ENCODE data around the gene GNA12. TPM values are rescaled to one million over a fixed set of nuclear protein-coding genes. Genes with fewer than 3 reads are reported as not detected.

The GNA12 gene
- 23.3 and 44.4 TPM in 2 replicates for total RNA-seq (2014; rRNA removed; shearing (Covaris generic))

GRCh38 chr7:2844153-2845033, at the start of gene GNA12:
Gene GNA12, minus strand, starts transcription at chr7:2844308. Its CDS starts 147 bp downstream, at chr7:2844161.
- Histone ChIP-seq H3K36me3 (replicated peaks; ENCODE audit: control insufficient read depth, insufficient read depth, low read length) (peaks cover 9% of the 10 kb centered on the region), H3K27me3 (ENCODE audit: control insufficient read depth, insufficient read depth, low read length) (no peaks in the 10 kb centered on the region)

GRCh38 chr7:2893411-2893861, 49.3 kb upstream of the GNA12 start:
- DNase-seq = no peak
- H3K36me3 ChIP-seq (replicated peaks; ENCODE audit: control insufficient read depth, insufficient read depth, low read length) = no peaks in the 10 kb centered on the region
- H3K27me3 ChIP-seq (ENCODE audit: control insufficient read depth, insufficient read depth, low read length) = no peaks in the 10 kb centered on the region
- no peak overlapping the region for H3K4me3 ChIP-seq (ENCODE audit: insufficient read depth, low read depth, low read length)

More at GRCh38 chr7:2844153-2845033, at the start of gene GNA12:
- peak within 1 kb of the TSS; percentile 84 for H3K4me3 ChIP-seq (ENCODE audit: insufficient read depth, low read depth, low read length)
- DNase-seq = peak; percentile 99

DNA sequence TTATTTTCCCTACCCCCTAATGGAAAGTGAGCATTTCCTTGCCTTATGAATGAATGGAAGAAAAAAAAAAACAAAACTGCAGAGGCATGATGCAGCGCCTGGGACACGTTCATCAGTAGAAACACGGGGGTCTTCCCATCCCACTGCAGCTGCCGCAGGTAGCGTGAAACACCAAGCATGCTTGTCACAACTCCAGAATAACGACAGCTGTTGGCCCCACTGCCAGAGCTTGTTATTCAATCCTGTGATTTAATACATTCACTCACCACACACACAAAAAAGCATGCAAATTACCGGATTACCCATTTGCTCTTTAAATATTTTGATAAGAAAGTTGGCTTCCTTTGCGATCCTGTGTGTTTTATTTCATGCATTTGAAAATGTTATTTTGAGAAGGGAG, 48.4 kb upstream of the GNA12 start:
- no peaks in the 10 kb centered on the region for H3K27me3 ChIP-seq (ENCODE audit: control insufficient read depth, insufficient read depth, low read length)
- no peak for DNase-seq
- no peaks in the 10 kb centered on the region for H3K36me3 ChIP-seq (replicated peaks; ENCODE audit: control insufficient read depth, insufficient read depth, low read length)
- H3K4me3 ChIP-seq (ENCODE audit: insufficient read depth, low read depth, low read length) = no peak overlapping the region

DNA sequence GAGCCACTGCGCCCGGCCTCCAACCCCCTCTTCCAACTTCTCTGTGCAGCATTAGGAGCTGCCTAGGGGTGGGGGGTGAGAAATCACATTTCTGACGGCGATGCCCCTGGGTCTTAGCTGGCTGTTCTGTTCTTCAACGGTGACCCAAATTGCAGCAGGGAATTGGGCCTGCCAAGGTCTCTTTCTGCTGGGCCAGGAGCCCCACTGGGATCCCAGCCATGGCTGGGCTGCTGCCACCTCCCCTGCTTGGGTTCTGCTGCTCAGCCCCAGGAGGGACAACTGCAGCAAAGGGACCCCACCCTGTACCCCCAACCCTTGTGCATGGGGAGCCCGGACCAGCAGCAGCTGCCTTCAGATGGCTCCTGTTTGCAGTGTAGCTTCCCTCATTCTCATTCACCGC, 43.7 kb upstream of the GNA12 start:
- no peak for DNase-seq
- Histone ChIP-seq H3K4me3 (ENCODE audit: insufficient read depth, low read depth, low read length) (no peak overlapping the region), H3K36me3 (replicated peaks; ENCODE audit: control insufficient read depth, insufficient read depth, low read length) (no peaks in the 10 kb centered on the region), H3K27me3 (ENCODE audit: control insufficient read depth, insufficient read depth, low read length) (no peaks in the 10 kb centered on the region)

DNA sequence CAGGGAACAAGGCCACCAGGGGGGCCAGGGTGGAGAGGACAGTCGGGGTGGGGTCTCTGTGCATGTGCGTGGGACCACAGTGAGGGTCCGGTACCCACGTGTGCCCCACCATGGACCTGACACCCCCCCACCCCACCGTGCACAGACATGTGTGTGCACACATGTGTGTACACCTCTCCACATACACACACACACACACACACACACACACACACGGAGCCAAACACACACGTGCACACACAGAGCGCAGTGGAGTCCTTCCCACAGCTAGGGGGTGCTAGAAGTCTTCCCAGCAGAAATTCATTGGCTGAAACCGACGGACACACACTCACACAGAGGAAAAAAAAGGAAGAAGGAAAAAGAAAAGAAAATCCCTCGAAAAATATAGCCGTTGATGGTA, 42.8 kb upstream of the GNA12 start:
- no peaks in the 10 kb centered on the region for H3K27me3 ChIP-seq (ENCODE audit: control insufficient read depth, insufficient read depth, low read length)
- DNase-seq = peak; percentile 92
- no peak overlapping the region for H3K4me3 ChIP-seq (ENCODE audit: insufficient read depth, low read depth, low read length)
- H3K36me3 ChIP-seq (replicated peaks; ENCODE audit: control insufficient read depth, insufficient read depth, low read length) = no peaks in the 10 kb centered on the region

DNA sequence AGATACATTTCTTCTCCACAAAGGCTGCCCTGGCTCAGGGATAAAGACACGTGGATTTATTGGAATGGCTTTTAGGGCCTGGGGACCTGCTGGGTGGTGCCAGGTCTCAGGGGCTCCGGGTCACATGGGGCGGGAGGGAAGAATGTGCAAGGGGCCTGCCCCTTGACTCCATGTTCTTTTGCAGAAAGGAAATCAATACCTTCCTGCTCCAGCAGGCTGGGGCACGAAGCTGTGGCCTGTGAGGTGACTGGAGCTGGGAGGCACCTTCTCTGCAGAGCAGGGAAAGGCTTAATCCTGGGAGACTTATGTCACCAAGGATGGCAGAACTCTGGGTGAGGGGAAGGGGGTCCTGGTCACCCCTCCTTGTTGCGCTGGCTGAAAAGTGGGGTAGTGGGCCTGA, 42.3 kb upstream of the GNA12 start:
- peak; percentile 73 for DNase-seq
- no peaks in the 10 kb centered on the region for H3K27me3 ChIP-seq (ENCODE audit: control insufficient read depth, insufficient read depth, low read length)

DNA sequence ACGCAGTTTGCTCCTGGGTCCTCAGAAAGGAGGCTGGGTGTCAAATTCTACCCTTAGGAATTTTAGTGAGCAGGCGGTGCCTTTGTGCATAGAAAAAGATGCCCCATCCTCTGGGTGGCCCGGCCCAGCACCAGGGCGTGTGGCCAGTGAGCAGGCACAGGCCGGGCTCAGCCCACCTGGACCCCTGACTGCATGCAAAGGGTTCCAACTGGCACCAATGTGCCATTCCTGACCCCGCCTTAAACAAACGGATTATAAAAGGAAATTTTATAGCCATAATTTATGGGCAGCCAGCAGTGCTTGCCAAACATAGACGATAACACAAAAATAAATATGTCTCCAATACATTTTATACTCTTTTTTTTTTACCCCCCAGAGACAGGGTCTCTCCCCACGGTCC, 40.1 kb upstream of the GNA12 start:
- Histone ChIP-seq H3K36me3 (replicated peaks; ENCODE audit: control insufficient read depth, insufficient read depth, low read length) (no peaks in the 10 kb centered on the region), H3K27me3 (ENCODE audit: control insufficient read depth, insufficient read depth, low read length) (no peaks in the 10 kb centered on the region), H3K4me3 (ENCODE audit: insufficient read depth, low read depth, low read length) (no peak overlapping the region)
- peak; percentile 46 for DNase-seq

More for the DNA sequence above, 42.3 kb upstream of the GNA12 start:
- no peaks in the 10 kb centered on the region for H3K36me3 ChIP-seq (replicated peaks; ENCODE audit: control insufficient read depth, insufficient read depth, low read length)
- H3K4me3 ChIP-seq (ENCODE audit: insufficient read depth, low read depth, low read length) = no peak overlapping the region

DNA sequence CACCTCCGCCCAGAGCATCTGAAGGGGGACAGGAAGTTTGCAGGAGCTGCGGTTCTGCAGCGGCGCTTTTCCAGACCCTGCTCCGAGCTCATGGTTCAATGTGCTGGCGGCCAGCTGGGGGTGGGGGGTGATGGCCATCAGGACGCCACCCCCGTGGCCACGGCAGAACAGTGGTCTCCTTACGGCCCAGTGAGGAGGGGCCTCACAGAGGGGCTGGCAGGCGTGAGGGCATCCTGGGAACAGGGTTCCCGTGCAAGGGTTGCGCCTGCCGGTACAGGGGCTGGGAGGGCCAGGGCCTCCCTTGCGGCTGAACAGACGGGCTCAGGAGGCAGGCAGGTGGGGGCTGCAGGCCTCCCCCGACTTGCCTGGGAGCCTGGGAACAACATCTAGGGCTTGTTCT, 39.0 kb upstream of the GNA12 start:
- Histone ChIP-seq H3K36me3 (replicated peaks; ENCODE audit: control insufficient read depth, insufficient read depth, low read length) (no peaks in the 10 kb centered on the region), H3K27me3 (ENCODE audit: control insufficient read depth, insufficient read depth, low read length) (no peaks in the 10 kb centered on the region), H3K4me3 (ENCODE audit: insufficient read depth, low read depth, low read length) (no peak overlapping the region)
- DNase-seq = peak; percentile 70

GRCh38 chr7:2882111-2882510, 38.0 kb upstream of the GNA12 start:
- Histone ChIP-seq H3K36me3 (replicated peaks; ENCODE audit: control insufficient read depth, insufficient read depth, low read length) (no peaks in the 10 kb centered on the region), H3K4me3 (ENCODE audit: insufficient read depth, low read depth, low read length) (no peak overlapping the region), H3K27me3 (ENCODE audit: control insufficient read depth, insufficient read depth, low read length) (no peaks in the 10 kb centered on the region)
- DNase-seq = peak; percentile 80

- no peaks in the 10 kb centered on the region for H3K36me3 ChIP-seq (replicated peaks; ENCODE audit: control insufficient read depth, insufficient read depth, low read length)
- DNase-seq = peak; percentile 94
- no peak overlapping the region for H3K4me3 ChIP-seq (ENCODE audit: insufficient read depth, low read depth, low read length)
- no peaks in the 10 kb centered on the region for H3K27me3 ChIP-seq (ENCODE audit: control insufficient read depth, insufficient read depth, low read length)
Observed at GRCh38 chr7:2880874-2881533, 36.9 kb upstream of the GNA12 start.

GRCh38 chr7:2880051-2880450, 35.9 kb upstream of the GNA12 start:
- no peak for DNase-seq
- H3K4me3 ChIP-seq (ENCODE audit: insufficient read depth, low read depth, low read length) = no peak overlapping the region

GRCh38 chr7:2879354-2879753, 35.2 kb upstream of the GNA12 start:
- Histone ChIP-seq H3K27me3 (ENCODE audit: control insufficient read depth, insufficient read depth, low read length) (no peaks in the 10 kb centered on the region), H3K36me3 (replicated peaks; ENCODE audit: control insufficient read depth, insufficient read depth, low read length) (no peaks in the 10 kb centered on the region), H3K4me3 (ENCODE audit: insufficient read depth, low read depth, low read length) (no peak overlapping the region)
- DNase-seq = no peak

More at GRCh38 chr7:2880051-2880450, 35.9 kb upstream of the GNA12 start:
- Histone ChIP-seq H3K36me3 (replicated peaks; ENCODE audit: control insufficient read depth, insufficient read depth, low read length) (no peaks in the 10 kb centered on the region), H3K27me3 (ENCODE audit: control insufficient read depth, insufficient read depth, low read length) (no peaks in the 10 kb centered on the region)

- no peak overlapping the region for H3K4me3 ChIP-seq (ENCODE audit: insufficient read depth, low read depth, low read length)
- H3K27me3 ChIP-seq (ENCODE audit: control insufficient read depth, insufficient read depth, low read length) = no peaks in the 10 kb centered on the region
- peak; percentile 19 for DNase-seq
- no peaks in the 10 kb centered on the region for H3K36me3 ChIP-seq (replicated peaks; ENCODE audit: control insufficient read depth, insufficient read depth, low read length)
Observed at GRCh38 chr7:2878306-2878705, 34.2 kb upstream of the GNA12 start.

GRCh38 chr7:2876031-2876731, 32.1 kb upstream of the GNA12 start:
- H3K36me3 ChIP-seq (replicated peaks; ENCODE audit: control insufficient read depth, insufficient read depth, low read length) = no peaks in the 10 kb centered on the region
- H3K4me3 ChIP-seq (ENCODE audit: insufficient read depth, low read depth, low read length) = no peak overlapping the region
- DNase-seq = peak; percentile 68
- no peaks in the 10 kb centered on the region for H3K27me3 ChIP-seq (ENCODE audit: control insufficient read depth, insufficient read depth, low read length)
